ENCODE measurements around the gene NFATC2.
A peak's percentile ranks its signal among the peaks of the same experiment; 100 is the strongest.

GRCh38 chr20:51372176-51372803 is 170.2 kb downstream of the NFATC2 start:
- TF ChIP-seq CTCF (IDR thresholded peaks at IDR 0.05; ENCODE audit: insufficient read depth, low read length, poor library complexity, severe bottlenecking), result peak; percentile 49
- TF ChIP-seq EZH2phosphoT487 (conservative IDR thresholded peaks at IDR 0.05; ENCODE audit: low read length), result no peak

Data from SU-DHL-6 (cell line).